ENCODE measurements around the gene ZFP37. TPM values are rescaled to one million over a fixed set of nuclear protein-coding genes. Genes with fewer than 3 reads are reported as not detected.

Gene ZFP37
- total RNA-seq, 1 donor from 2014 or later, result 14.1 TPM

- peaks cover 48% of the 10 kb centered on the region for H3K36me3 ChIP-seq
- no peaks in the 10 kb centered on the region for H4K20me1 ChIP-seq (ENCODE audit: low read depth)
- H3K27ac ChIP-seq, result no peak overlapping the region
- Mint-ChIP-seq H3K36me3 (peaks cover 13% of the 10 kb centered on the region), H3K27me3 (ENCODE audit: insufficient read depth, low read depth) (no peaks in the 10 kb centered on the region), H3K27ac (no peak overlapping the region), H3K9me3 (peaks cover 56% of the 10 kb centered on the region), H3K4me3 (no peak overlapping the region), H3K4me1 (no peaks in the 10 kb centered on the region)
- no peak overlapping the region for H2AFZ ChIP-seq (replicated peaks)
- H3K4me3 ChIP-seq, result no peak overlapping the region
- TF ChIP-seq EZH2phosphoT487 (IDR thresholded peaks at IDR 0.05) (no peak), EZH2 (IDR thresholded peaks at IDR 0.05) (no peak), CTCF (IDR thresholded peaks at IDR 0.05) (no peak)
- no peaks in the 10 kb centered on the region for H3K27me3 ChIP-seq
- H3F3A ChIP-seq (ENCODE audit: low read depth), result peaks cover 10% of the 10 kb centered on the region
- H3K9ac ChIP-seq, result no peak overlapping the region
- H3K4me2 ChIP-seq, result no peak overlapping the region
- no peak for DNase-seq (ENCODE audit: low spot score)
- no peaks in the 10 kb centered on the region for H3K4me1 ChIP-seq
- H3K9me3 ChIP-seq (ENCODE audit: low read depth), result peaks cover 69% of the 10 kb centered on the region
- H3K79me2 ChIP-seq (ENCODE audit: low read depth), result no peaks in the 10 kb centered on the region
Observed at GRCh38 chr9:112997236-112997941, 59.1 kb downstream of the ZFP37 start.

Other genes with a start within 250 kb of the ZFP37 start
- gene SLC46A2, start 165.8 kb downstream of the ZFP37 start, total RNA-seq (ENCODE audit: low replicate concordance), result not detected in 2 replicates
- gene ZNF883, start 44.5 kb downstream of the ZFP37 start, total RNA-seq (ENCODE audit: low replicate concordance), result 11.5 and 20.0 TPM in 2 replicates
- 0.34 and 1.7 TPM in 2 replicates for gene SLC31A2, start 94.3 kb upstream of the ZFP37 start, total RNA-seq (ENCODE audit: low replicate concordance)
- 18.6 and 25.5 TPM in 2 replicates for gene FKBP15, start 164.6 kb upstream of the ZFP37 start, total RNA-seq (ENCODE audit: low replicate concordance)
- 22.1 and 26.0 TPM in 2 replicates for gene SLC31A1, start 164.8 kb upstream of the ZFP37 start, total RNA-seq (ENCODE audit: low replicate concordance)
- 45.6 and 94.4 TPM in 2 replicates for gene CDC26, start 218.8 kb upstream of the ZFP37 start, total RNA-seq (ENCODE audit: low replicate concordance)
- gene PRPF4, start 218.9 kb upstream of the ZFP37 start, total RNA-seq (ENCODE audit: low replicate concordance), result 28.2 and 34.0 TPM in 2 replicates
- 0.09 and 0.28 TPM in 2 replicates for gene RNF183, start 246.7 kb upstream of the ZFP37 start, total RNA-seq (ENCODE audit: low replicate concordance)